HepG2 (cell line): ENCODE measurements around the gene ANKDD1A. TPM values are rescaled to one million over a fixed set of nuclear protein-coding genes. Genes with fewer than 3 reads are reported as not detected.

Experiments used
- ATAC-seq: fragments of 200-7000 bp; cut with Tn5 transposase; 3 replicates; pipeline ENCODE4 v1.9.1; 2020; ENCODE audit warnings: mild to moderate bottlenecking, moderate library complexity
- BruUV-seq: library from RNA; stranded (reverse); fragments of 400-500 nt; replicated peaks from 2 replicates; lab custom pipeline; 2021; lab: Mats Ljungman, UMichigan
- CTCF ChIA-PET: fragments of 300-600 bp; formaldehyde crosslinking; extraction: SDS; loops from one replicate; lab custom pipeline; 2021; ENCODE audit warnings: low total read pairs, inconsistent platforms, low intra/inter-chr PET ratio; lab: Yijun Ruan, JAX
- POLR2A ChIA-PET: fragments of 350-600 bp; sonication (Branson Sonifier 250); formaldehyde crosslinking; loops from one replicate; lab custom pipeline; 2020; ENCODE audit warnings: antibody characterized with exemption, inconsistent platforms; lab: Yijun Ruan, JAX
- DNase-seq: peaks from one replicate; pipeline ENCODE4 v3.0.0-alpha.2; 2015; ENCODE audit warnings: low spot score
- FAIRE-seq: peaks from 3 replicates; lab custom pipeline; 2011; peaks lifted over from hg19 to GRCh38; lab: Jason Lieb, UNC
- H2AFZ ChIP-seq: one replicate; pipeline ENCODE4 v1.6.1; 2011; ENCODE audit warnings: low read length, inconsistent platforms
- H3K27ac ChIP-seq: fragments of 300-600 bp; 3 replicates; pipeline ENCODE4 v1.8.0; 2011; ENCODE audit warnings: mixed run types, mild to moderate bottlenecking, mixed read lengths, low read length, inconsistent platforms; ENCODE audit not compliant: insufficient read depth; ENCODE audit errors: extremely low read length
- H3K27me3 ChIP-seq, 2 experiments: fragments of 200-600 bp in 1 of 2; 2 replicates in 1 of 2; 3 replicates in 1 of 2; pipeline versions ENCODE4 v1.6.0 to v1.8.0; 2011; ENCODE audit warnings: low read length in 2 of 2, mild to moderate bottlenecking in 2 of 2, moderate library complexity in 2 of 2, inconsistent platforms in 1 of 2; ENCODE audit not compliant: insufficient read depth in 2 of 2, control insufficient read depth in 1 of 2
- H3K36me3 ChIP-seq, 2 experiments: fragments of 200-600 bp in 1 of 2; replicated peaks in 1 of 2; 2 replicates in 1 of 2; 3 replicates in 1 of 2; pipeline versions ENCODE4 v1.5.1 to v1.8.0; 2011; ENCODE audit warnings: low read length in 2 of 2, inconsistent platforms in 1 of 2; ENCODE audit not compliant: insufficient read depth in 2 of 2, control insufficient read depth in 1 of 2
- H3K4me1 ChIP-seq: 2 replicates; pipeline ENCODE4 v1.5.1; 2012; ENCODE audit warnings: low read length, inconsistent platforms; ENCODE audit not compliant: insufficient read depth
- H3K4me2 ChIP-seq: 2 replicates; pipeline ENCODE4 v1.6.0; 2011; ENCODE audit warnings: low read depth, low read length, inconsistent platforms
- H3K4me3 ChIP-seq, 3 experiments: fragments of 200-600 bp in 1 of 3; sonication (generic), shearing (Covaris generic) in 1 of 3; replicated peaks in 1 of 3; 2 replicates each; pipeline ENCODE4 v1.5.1; 2011 to 2016; ENCODE audit warnings: low read length in 3 of 3, inconsistent platforms in 2 of 3, low read depth in 2 of 3, mild to moderate bottlenecking in 2 of 3, control low read depth in 1 of 3, mixed read lengths in 1 of 3; ENCODE audit not compliant: insufficient read depth in 1 of 3
- H3K79me2 ChIP-seq: one replicate; pipeline ENCODE4 v1.6.1; 2011; ENCODE audit warnings: low read length, inconsistent platforms; ENCODE audit not compliant: insufficient read depth
- H3K9ac ChIP-seq: 2 replicates; pipeline ENCODE4 v1.6.0; 2011; ENCODE audit warnings: mild to moderate bottlenecking, low read depth, low read length, inconsistent platforms; ENCODE audit not compliant: insufficient read depth
- H3K9me3 ChIP-seq: 2 replicates; pipeline ENCODE4 v1.5.1; 2012; ENCODE audit warnings: mild to moderate bottlenecking, low read length
- H4K20me1 ChIP-seq: 2 replicates; pipeline ENCODE4 v1.6.0; 2011; ENCODE audit warnings: inconsistent platforms, mild to moderate bottlenecking, low read length, moderate library complexity; ENCODE audit not compliant: insufficient read depth
- CENPX ChIP-seq: sonication (generic); formaldehyde crosslinking; IDR thresholded peaks from 2 replicates; pipeline ENCODE4 v1.9.0; 2021; ENCODE audit warnings: mild to moderate bottlenecking, missing genetic modification reagents, moderate library complexity
- EP300 ChIP-seq, 3 experiments: sonication (generic) in 1 of 3; formaldehyde crosslinking in 1 of 3; IDR thresholded peaks; 2 replicates each; pipeline versions ENCODE4 v1.5.1 to v1.6.1; 2011 to 2020; ENCODE audit warnings: low read depth in 2 of 3, low read length in 2 of 3, borderline replicate concordance in 1 of 3, improper control_type of control experiment in 1 of 3, mild to moderate bottlenecking in 1 of 3, missing genetic modification reagents in 1 of 3, moderate library complexity in 1 of 3
- FOXJ3 ChIP-seq: sonication (generic); formaldehyde crosslinking; IDR thresholded peaks from 2 replicates; pipeline ENCODE4 v1.4.0; 2020; ENCODE audit warnings: missing genetic modification reagents, mild to moderate bottlenecking, borderline replicate concordance
- HNRNPL ChIP-seq: fragments of 200-400 bp; formaldehyde crosslinking; IDR thresholded peaks from 2 replicates; pipeline ENCODE4 v1.6.1; 2017; ENCODE audit warnings: mild to moderate bottlenecking, low read depth, low read length
- MED8 ChIP-seq: sonication (generic); formaldehyde crosslinking; IDR thresholded peaks from 2 replicates; pipeline ENCODE4 v1.8.1; 2023; ENCODE audit warnings: mild to moderate bottlenecking, missing genetic modification reagents; ENCODE audit not compliant: insufficient replicate concordance
- NAIF1 ChIP-seq: sonication (generic); formaldehyde crosslinking; IDR thresholded peaks from 2 replicates; pipeline ENCODE4 v1.5.0; 2020; ENCODE audit warnings: mild to moderate bottlenecking, missing genetic modification reagents, borderline replicate concordance
- ZMYM2 ChIP-seq: sonication (generic); formaldehyde crosslinking; IDR thresholded peaks from 2 replicates; pipeline ENCODE4 v1.8.0; 2022; ENCODE audit warnings: mild to moderate bottlenecking, missing genetic modification reagents
- ZNF251 ChIP-seq: sonication (generic); formaldehyde crosslinking; IDR thresholded peaks from 2 replicates; pipeline ENCODE4 v1.9.0; 2021; ENCODE audit warnings: mild to moderate bottlenecking, missing genetic modification reagents
- ZNF367 ChIP-seq: sonication (generic); formaldehyde crosslinking; IDR thresholded peaks from 2 replicates; pipeline ENCODE4 v1.4.0; 2020; ENCODE audit warnings: missing genetic modification reagents, borderline replicate concordance
- ZSCAN30 ChIP-seq: sonication (generic); formaldehyde crosslinking; IDR thresholded peaks from 2 replicates; pipeline ENCODE4 v1.5.0; 2020; ENCODE audit warnings: mild to moderate bottlenecking, missing genetic modification reagents
- WGBS: methylation state at CpG from one replicate; pipeline ENCODE4 v1.1.6; 2017; ENCODE audit warnings: low lambda C conversion rate; 5-methylcytosine and 5-hydroxymethylcytosine counted together
- in situ Hi-C: cut with HindIII; loops from 2 replicates; pipeline ENCODE4 v1.10.0; 2017; ENCODE audit warnings: low pct_unique_long_range_greater_than_20kb; ENCODE audit not compliant: extremely low pct_ligation_motif_present
- intact Hi-C: fragments of 100-400 bp; cut with micrococcal nuclease; formaldehyde crosslinking; loops from one replicate; pipeline ENCODE4 v1.10.0; 2022; ENCODE audit not compliant: unreplicated experiment
- polyA plus RNA-seq, 8 experiments: library from polyadenylated mRNA; depleted of rRNA in 3 of 8; stranded (reverse) in 7 of 8; unstranded in 1 of 8; fragments of >200 nt; fragmentation: Illumina TruSeq in 4 of 8; extraction: Trizol in 4 of 8; gene quantifications; 2 replicates each; pipeline versions ENCODE4 v1.2.1 to v1.2.3, GENCODE V29; 2011 to 2016; ENCODE audit warnings: low read depth in 4 of 8, missing spikeins in 1 of 8, mixed read lengths in 1 of 8; ENCODE audit not compliant: insufficient read depth in 1 of 8
- total RNA-seq, 5 experiments: library from RNA; depleted of rRNA; stranded (reverse); fragments of >200 nt; fragmentation: Illumina TruSeq; extraction: Trizol; gene quantifications; 2 replicates each; pipeline ENCODE4 v1.2.3, GENCODE V29; 2016; ENCODE audit warnings: low read depth in 1 of 5
- TF ChIP-seq, protein P1 (sequence below): sonication (generic); formaldehyde crosslinking; IDR thresholded peaks from 2 replicates; pipeline ENCODE4 v1.5.1; 2020; ENCODE audit warnings: mild to moderate bottlenecking, missing genetic modification reagents, borderline replicate concordance
- TF ChIP-seq, protein P2 (sequence below): sonication (generic); formaldehyde crosslinking; IDR thresholded peaks from 2 replicates; pipeline ENCODE4 v1.9.0; 2021; ENCODE audit warnings: mild to moderate bottlenecking, missing genetic modification reagents

Gene ANKDD1A
- total and polyA plus RNA-seq, 2 of the 13 experiments (the other 11 are each of a cell fraction or from before 2014, with no cell fraction given), result 0.11 to 0.48 TPM

- H3K27me3 ChIP-seq, result no peaks in the 10 kb centered on the region
- no peaks in the 10 kb centered on the region for H4K20me1 ChIP-seq
- H3K9ac ChIP-seq, result no peak overlapping the region
- H3K79me2 ChIP-seq, result no peaks in the 10 kb centered on the region
- no peaks in the 10 kb centered on the region for H3K9me3 ChIP-seq
- DNase-seq (peak; percentile 77), FAIRE-seq (peak; percentile 56), ATAC-seq (peak; percentile 84)
- in situ Hi-C loops, result no loop called here
- no peaks in the 10 kb centered on the region for H3K36me3 ChIP-seq
- 0% methylated on average over 3 of the region's 3 CpGs for whole genome bisulfite sequencing
- POLR2A ChIA-PET, result no interaction called here
- no peak overlapping the region for H2AFZ ChIP-seq
- no TSS peak for BruUV-seq
- CTCF ChIA-PET, result no interaction called here
- H3K4me1 ChIP-seq, result peaks cover 12% of the 10 kb centered on the region
- H3K4me3 ChIP-seq, result no peak overlapping the region
- no peak overlapping the region for H3K27ac ChIP-seq
- intact Hi-C loops, result no loop called here
- no peak overlapping the region; the same call in 1 of the 2 replicates for H3K4me2 ChIP-seq
- 0 out of 4 replicates have a peak, but pooled peaks of 1 of the 2 experiments have one; percentile 21 for TF ChIP-seq EP300 (IDR thresholded peaks at IDR 0.05; ENCODE audit: low read depth in 2 of 2, low read length in 2 of 2)
- peak; percentile 24; the same call in 1 of the 2 replicates for TF ChIP-seq EP300 (CRISPR knock-in tag; IDR thresholded peaks at IDR 0.05; ENCODE audit: borderline replicate concordance)
- TF ChIP-seq, protein P1, sequence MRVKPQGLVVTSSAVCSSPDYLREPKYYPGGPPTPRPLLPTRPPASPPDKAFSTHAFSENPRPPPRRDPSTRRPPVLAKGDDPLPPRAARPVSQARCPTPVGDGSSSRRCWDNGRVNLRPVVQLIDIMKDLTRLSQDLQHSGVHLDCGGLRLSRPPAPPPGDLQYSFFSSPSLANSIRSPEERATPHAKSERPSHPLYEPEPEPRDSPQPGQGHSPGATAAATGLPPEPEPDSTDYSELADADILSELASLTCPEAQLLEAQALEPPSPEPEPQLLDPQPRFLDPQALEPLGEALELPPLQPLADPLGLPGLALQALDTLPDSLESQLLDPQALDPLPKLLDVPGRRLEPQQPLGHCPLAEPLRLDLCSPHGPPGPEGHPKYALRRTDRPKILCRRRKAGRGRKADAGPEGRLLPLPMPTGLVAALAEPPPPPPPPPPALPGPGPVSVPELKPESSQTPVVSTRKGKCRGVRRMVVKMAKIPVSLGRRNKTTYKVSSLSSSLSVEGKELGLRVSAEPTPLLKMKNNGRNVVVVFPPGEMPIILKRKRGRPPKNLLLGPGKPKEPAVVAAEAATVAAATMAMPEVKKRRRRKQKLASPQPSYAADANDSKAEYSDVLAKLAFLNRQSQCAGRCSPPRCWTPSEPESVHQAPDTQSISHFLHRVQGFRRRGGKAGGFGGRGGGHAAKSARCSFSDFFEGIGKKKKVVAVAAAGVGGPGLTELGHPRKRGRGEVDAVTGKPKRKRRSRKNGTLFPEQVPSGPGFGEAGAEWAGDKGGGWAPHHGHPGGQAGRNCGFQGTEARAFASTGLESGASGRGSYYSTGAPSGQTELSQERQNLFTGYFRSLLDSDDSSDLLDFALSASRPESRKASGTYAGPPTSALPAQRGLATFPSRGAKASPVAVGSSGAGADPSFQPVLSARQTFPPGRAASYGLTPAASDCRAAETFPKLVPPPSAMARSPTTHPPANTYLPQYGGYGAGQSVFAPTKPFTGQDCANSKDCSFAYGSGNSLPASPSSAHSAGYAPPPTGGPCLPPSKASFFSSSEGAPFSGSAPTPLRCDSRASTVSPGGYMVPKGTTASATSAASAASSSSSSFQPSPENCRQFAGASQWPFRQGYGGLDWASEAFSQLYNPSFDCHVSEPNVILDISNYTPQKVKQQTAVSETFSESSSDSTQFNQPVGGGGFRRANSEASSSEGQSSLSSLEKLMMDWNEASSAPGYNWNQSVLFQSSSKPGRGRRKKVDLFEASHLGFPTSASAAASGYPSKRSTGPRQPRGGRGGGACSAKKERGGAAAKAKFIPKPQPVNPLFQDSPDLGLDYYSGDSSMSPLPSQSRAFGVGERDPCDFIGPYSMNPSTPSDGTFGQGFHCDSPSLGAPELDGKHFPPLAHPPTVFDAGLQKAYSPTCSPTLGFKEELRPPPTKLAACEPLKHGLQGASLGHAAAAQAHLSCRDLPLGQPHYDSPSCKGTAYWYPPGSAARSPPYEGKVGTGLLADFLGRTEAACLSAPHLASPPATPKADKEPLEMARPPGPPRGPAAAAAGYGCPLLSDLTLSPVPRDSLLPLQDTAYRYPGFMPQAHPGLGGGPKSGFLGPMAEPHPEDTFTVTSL (CRISPR knock-in tag), result peak; percentile 47; the same call in 1 of the 2 replicates
- no peak for TF ChIP-seq ZNF251 (CRISPR knock-in tag)
- TF ChIP-seq ZMYM2 (CRISPR knock-in tag), result no peak
- TF ChIP-seq CENPX, result no peak
- TF ChIP-seq, protein P2, sequence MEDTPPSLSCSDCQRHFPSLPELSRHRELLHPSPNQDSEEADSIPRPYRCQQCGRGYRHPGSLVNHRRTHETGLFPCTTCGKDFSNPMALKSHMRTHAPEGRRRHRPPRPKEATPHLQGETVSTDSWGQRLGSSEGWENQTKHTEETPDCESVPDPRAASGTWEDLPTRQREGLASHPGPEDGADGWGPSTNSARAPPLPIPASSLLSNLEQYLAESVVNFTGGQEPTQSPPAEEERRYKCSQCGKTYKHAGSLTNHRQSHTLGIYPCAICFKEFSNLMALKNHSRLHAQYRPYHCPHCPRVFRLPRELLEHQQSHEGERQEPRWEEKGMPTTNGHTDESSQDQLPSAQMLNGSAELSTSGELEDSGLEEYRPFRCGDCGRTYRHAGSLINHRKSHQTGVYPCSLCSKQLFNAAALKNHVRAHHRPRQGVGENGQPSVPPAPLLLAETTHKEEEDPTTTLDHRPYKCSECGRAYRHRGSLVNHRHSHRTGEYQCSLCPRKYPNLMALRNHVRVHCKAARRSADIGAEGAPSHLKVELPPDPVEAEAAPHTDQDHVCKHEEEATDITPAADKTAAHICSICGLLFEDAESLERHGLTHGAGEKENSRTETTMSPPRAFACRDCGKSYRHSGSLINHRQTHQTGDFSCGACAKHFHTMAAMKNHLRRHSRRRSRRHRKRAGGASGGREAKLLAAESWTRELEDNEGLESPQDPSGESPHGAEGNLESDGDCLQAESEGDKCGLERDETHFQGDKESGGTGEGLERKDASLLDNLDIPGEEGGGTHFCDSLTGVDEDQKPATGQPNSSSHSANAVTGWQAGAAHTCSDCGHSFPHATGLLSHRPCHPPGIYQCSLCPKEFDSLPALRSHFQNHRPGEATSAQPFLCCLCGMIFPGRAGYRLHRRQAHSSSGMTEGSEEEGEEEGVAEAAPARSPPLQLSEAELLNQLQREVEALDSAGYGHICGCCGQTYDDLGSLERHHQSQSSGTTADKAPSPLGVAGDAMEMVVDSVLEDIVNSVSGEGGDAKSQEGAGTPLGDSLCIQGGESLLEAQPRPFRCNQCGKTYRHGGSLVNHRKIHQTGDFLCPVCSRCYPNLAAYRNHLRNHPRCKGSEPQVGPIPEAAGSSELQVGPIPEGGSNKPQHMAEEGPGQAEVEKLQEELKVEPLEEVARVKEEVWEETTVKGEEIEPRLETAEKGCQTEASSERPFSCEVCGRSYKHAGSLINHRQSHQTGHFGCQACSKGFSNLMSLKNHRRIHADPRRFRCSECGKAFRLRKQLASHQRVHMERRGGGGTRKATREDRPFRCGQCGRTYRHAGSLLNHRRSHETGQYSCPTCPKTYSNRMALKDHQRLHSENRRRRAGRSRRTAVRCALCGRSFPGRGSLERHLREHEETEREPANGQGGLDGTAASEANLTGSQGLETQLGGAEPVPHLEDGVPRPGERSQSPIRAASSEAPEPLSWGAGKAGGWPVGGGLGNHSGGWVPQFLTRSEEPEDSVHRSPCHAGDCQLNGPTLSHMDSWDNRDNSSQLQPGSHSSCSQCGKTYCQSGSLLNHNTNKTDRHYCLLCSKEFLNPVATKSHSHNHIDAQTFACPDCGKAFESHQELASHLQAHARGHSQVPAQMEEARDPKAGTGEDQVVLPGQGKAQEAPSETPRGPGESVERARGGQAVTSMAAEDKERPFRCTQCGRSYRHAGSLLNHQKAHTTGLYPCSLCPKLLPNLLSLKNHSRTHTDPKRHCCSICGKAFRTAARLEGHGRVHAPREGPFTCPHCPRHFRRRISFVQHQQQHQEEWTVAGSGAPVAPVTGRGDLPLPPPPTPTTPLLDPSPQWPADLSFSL (CRISPR knock-in tag), result no peak
- no peak for TF ChIP-seq ZSCAN30 (CRISPR knock-in tag)
- TF ChIP-seq ZNF367 (CRISPR knock-in tag), result no peak
- no peak for TF ChIP-seq NAIF1 (CRISPR knock-in tag)
- TF ChIP-seq MED8 (CRISPR knock-in tag), result no peak
- TF ChIP-seq FOXJ3 (CRISPR knock-in tag), result 0 out of 2 replicates have a peak, but pooled peaks have one; percentile 28
- no peak for TF ChIP-seq HNRNPL
Measured at GRCh38 chr15:64938192-64938591, 26.5 kb downstream of the ANKDD1A start.
